KMS-11 (cell line): ENCODE results near the gene TPPP3.

Source experiments
- H2AFZ ChIP-seq: fragments of 200-600 bp; sonication (generic); 2 replicates; pipeline ENCODE4 v1.6.1; 2016; ENCODE audit warnings: antibody characterized with exemption, mixed run types, low read depth
- H3K27ac ChIP-seq: fragments of 200-600 bp; sonication (generic); 2 replicates; pipeline ENCODE4 v1.6.1; 2016; ENCODE audit warnings: mild to moderate bottlenecking, mixed run types
- H3K27me3 ChIP-seq: fragments of 200-600 bp; sonication (generic); 2 replicates; pipeline ENCODE4 v1.6.1; 2017; ENCODE audit warnings: mild to moderate bottlenecking, low read depth, mixed run types, moderate library complexity; ENCODE audit not compliant: insufficient read depth
- H3K36me3 ChIP-seq: fragments of 200-600 bp; sonication (generic); 2 replicates; pipeline ENCODE4 v1.6.1; 2017; ENCODE audit warnings: mild to moderate bottlenecking, mixed run types; ENCODE audit not compliant: insufficient read depth
- H3K4me1 ChIP-seq: fragments of 200-600 bp; sonication (generic); 2 replicates; pipeline ENCODE4 v1.6.1; 2016; ENCODE audit warnings: mild to moderate bottlenecking, low read depth, mixed run types; ENCODE audit not compliant: poor library complexity, severe bottlenecking
- H3K4me2 ChIP-seq: fragments of 200-600 bp; sonication (generic); 2 replicates; pipeline ENCODE4 v1.7.0; 2016; ENCODE audit warnings: mild to moderate bottlenecking, mixed run types
- H3K4me3 ChIP-seq: fragments of 200-600 bp; sonication (generic); IDR thresholded peaks from 2 replicates; pipeline ENCODE4 v1.6.1; 2017; ENCODE audit warnings: low read depth, low read length, mixed read lengths; ENCODE audit not compliant: insufficient read depth
- H3K79me2 ChIP-seq: fragments of 200-600 bp; sonication (generic); 2 replicates; pipeline ENCODE4 v1.6.1; 2016; ENCODE audit warnings: low read depth, mixed run types; ENCODE audit not compliant: insufficient read depth
- H3K9ac ChIP-seq: fragments of 200-600 bp; sonication (generic); 2 replicates; pipeline ENCODE4 v1.6.1; 2016; ENCODE audit warnings: mild to moderate bottlenecking, mixed run types
- H4K20me1 ChIP-seq: fragments of 200-600 bp; sonication (generic); 2 replicates; pipeline ENCODE4 v1.6.1; 2016; ENCODE audit warnings: mild to moderate bottlenecking, mixed run types; ENCODE audit not compliant: insufficient read depth
- TF ChIP-seq, protein P1 (sequence below): fragments of 200-600 bp; sonication (generic); conservative IDR thresholded peaks from 2 replicates; pipeline ENCODE4 v1.6.1; 2017; ENCODE audit warnings: low read depth, mild to moderate bottlenecking, antibody characterized with exemption, low read length, moderate library complexity, mixed read lengths

Gene TPPP3

GRCh38 chr16:67342616-67343015, 50.7 kb downstream of the TPPP3 start:
- H3K4me3 ChIP-seq: no peak overlapping the region

GRCh38 chr16:67341250-67341649, 52.0 kb downstream of the TPPP3 start:
- TF ChIP-seq, protein P1, sequence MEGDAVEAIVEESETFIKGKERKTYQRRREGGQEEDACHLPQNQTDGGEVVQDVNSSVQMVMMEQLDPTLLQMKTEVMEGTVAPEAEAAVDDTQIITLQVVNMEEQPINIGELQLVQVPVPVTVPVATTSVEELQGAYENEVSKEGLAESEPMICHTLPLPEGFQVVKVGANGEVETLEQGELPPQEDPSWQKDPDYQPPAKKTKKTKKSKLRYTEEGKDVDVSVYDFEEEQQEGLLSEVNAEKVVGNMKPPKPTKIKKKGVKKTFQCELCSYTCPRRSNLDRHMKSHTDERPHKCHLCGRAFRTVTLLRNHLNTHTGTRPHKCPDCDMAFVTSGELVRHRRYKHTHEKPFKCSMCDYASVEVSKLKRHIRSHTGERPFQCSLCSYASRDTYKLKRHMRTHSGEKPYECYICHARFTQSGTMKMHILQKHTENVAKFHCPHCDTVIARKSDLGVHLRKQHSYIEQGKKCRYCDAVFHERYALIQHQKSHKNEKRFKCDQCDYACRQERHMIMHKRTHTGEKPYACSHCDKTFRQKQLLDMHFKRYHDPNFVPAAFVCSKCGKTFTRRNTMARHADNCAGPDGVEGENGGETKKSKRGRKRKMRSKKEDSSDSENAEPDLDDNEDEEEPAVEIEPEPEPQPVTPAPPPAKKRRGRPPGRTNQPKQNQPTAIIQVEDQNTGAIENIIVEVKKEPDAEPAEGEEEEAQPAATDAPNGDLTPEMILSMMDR: no peak
- no peak overlapping the region for H2AFZ ChIP-seq
- no peaks in the 10 kb centered on the region for H3K36me3 ChIP-seq
- no peaks in the 10 kb centered on the region for H4K20me1 ChIP-seq
- H3K79me2 ChIP-seq: no peaks in the 10 kb centered on the region
- no peak overlapping the region for H3K27ac ChIP-seq
- H3K4me2 ChIP-seq: no peak overlapping the region
- no peak overlapping the region for H3K4me3 ChIP-seq
- H3K27me3 ChIP-seq: no peaks in the 10 kb centered on the region
- H3K4me1 ChIP-seq: no peaks in the 10 kb centered on the region
- no peak overlapping the region for H3K9ac ChIP-seq

More at GRCh38 chr16:67342616-67343015, 50.7 kb downstream of the TPPP3 start:
- Histone ChIP-seq H3K36me3 (no peaks in the 10 kb centered on the region), H3K27me3 (no peaks in the 10 kb centered on the region), H4K20me1 (no peaks in the 10 kb centered on the region), H3K79me2 (no peaks in the 10 kb centered on the region), H3K9ac (no peak overlapping the region), H3K4me2 (no peak overlapping the region), H2AFZ (no peak overlapping the region), H3K4me1 (no peaks in the 10 kb centered on the region), H3K27ac (no peak overlapping the region)
- TF ChIP-seq, protein P1: no peak
